ENCODE results near the gene TP73. TPM values are rescaled to one million over a fixed set of nuclear protein-coding genes. Genes with fewer than 3 reads are reported as not detected.

The TP73 gene
- total RNA-seq, 1 experiment from 2014 or later = 19.2 TPM

DNA sequence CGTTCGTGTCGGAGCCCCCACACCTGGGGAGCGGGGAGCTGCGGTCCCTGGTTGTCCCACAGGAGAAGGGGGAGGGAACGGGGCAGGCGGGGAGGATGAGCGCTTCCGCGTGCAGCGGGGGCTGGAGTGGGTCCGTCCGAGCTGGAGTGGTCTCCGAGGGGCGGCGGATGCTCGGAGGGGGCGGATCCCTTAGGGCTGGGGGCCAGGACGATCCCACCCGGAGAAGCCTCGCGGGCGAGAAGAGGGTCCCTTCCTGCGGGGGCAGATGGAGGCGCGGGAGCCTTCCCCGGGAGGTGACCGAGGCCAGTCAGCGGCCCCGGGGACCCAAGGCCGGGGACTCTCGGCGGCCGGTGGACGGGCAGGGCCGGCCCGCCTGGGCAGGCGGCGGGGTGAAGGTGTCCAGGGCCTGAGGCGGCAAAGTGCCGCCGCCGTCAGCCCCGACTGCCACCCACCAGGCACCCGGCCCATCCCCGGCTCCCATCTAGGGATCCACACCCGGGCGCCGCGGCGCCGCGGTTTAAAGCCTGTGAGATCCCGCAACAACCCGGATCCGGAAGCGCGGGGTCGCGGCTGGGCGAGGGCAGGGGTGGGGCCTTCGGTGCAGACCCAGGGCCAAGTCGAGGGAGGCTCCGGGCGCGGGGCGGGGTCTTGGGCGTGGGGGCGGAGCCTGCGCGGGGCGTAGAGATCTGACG is 94.7 kb downstream of the TP73 start:
- CTCF ChIA-PET = no interaction called here
- no TSS peak for BruUV-seq (replicated peaks)
- no peak overlapping the region for H2AFZ ChIP-seq (ENCODE audit: low read depth, low read length, poor library complexity, severe bottlenecking)

DNA sequence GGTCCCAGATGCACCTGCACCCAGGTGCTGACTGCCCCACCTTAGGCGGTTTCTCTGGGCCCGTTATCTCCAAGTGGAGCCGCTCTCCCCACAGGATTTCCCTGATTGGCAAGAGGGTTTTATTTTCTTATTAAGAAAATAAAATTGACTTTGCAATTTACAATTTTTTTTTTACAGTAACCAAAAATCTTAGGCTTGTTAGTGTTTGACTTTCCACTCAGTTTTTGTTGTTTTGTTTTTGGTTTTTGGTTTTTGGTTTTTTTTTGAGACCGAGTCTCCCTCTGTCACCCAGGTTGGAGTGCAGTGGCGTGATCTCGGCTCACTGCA is 95.2 kb downstream of the TP73 start:
- no peak overlapping the region for H3K9ac ChIP-seq (ENCODE audit: low read length)
- no peaks in the 10 kb centered on the region for H3K79me2 ChIP-seq (ENCODE audit: insufficient read depth, low read length)
- DNase-seq (ENCODE audit: low read depth, low spot score) = no peak
- H2AFZ ChIP-seq (ENCODE audit: low read depth, low read length, poor library complexity, severe bottlenecking) = no peak overlapping the region
- ChIA-PET POLR2A (no interaction called here), RAD21 (ENCODE audit: low non-redundant PET in 1 of 2, low total read pairs in 2 of 2, uncharacterized antibody in 2 of 2, unreplicated experiment in 2 of 2) (no interaction called here), CTCF (no interaction called here)
- no peaks in the 10 kb centered on the region for H3K9me3 ChIP-seq (ENCODE audit: control insufficient read depth in 1 of 2, insufficient read depth in 1 of 2, low read depth in 1 of 2, low read length in 2 of 2)
- TF ChIP-seq POLR2A (IDR thresholded peaks at IDR 0.05; ENCODE audit: borderline replicate concordance, extremely low read depth, insufficient read depth, insufficient read length) (no peak), EZH2phosphoT487 (IDR thresholded peaks at IDR 0.05; ENCODE audit: borderline replicate concordance) (no peak), ZNF274 (IDR thresholded peaks at IDR 0.05; ENCODE audit: low read depth, low read length) (no peak), RAD21 (IDR thresholded peaks at IDR 0.05; ENCODE audit: low read depth) (no peak), FOSL1 (IDR thresholded peaks at IDR 0.05; ENCODE audit: low read depth) (no peak), EZH2 (IDR thresholded peaks at IDR 0.05) (no peak)
- TF ChIP-seq, protein P1, sequence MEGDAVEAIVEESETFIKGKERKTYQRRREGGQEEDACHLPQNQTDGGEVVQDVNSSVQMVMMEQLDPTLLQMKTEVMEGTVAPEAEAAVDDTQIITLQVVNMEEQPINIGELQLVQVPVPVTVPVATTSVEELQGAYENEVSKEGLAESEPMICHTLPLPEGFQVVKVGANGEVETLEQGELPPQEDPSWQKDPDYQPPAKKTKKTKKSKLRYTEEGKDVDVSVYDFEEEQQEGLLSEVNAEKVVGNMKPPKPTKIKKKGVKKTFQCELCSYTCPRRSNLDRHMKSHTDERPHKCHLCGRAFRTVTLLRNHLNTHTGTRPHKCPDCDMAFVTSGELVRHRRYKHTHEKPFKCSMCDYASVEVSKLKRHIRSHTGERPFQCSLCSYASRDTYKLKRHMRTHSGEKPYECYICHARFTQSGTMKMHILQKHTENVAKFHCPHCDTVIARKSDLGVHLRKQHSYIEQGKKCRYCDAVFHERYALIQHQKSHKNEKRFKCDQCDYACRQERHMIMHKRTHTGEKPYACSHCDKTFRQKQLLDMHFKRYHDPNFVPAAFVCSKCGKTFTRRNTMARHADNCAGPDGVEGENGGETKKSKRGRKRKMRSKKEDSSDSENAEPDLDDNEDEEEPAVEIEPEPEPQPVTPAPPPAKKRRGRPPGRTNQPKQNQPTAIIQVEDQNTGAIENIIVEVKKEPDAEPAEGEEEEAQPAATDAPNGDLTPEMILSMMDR (IDR thresholded peaks at IDR 0.05 in 2 of 3, conservative IDR thresholded peaks at IDR 0.05 in 1 of 3; ENCODE audit: borderline replicate concordance in 1 of 3, insufficient read depth in 1 of 3, low read depth in 2 of 3, low read length in 2 of 3) = no peak
- TF ChIP-seq, protein P2, sequence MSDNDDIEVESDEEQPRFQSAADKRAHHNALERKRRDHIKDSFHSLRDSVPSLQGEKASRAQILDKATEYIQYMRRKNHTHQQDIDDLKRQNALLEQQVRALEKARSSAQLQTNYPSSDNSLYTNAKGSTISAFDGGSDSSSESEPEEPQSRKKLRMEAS (IDR thresholded peaks at IDR 0.05) = no peak
- TF ChIP-seq, protein P3, sequence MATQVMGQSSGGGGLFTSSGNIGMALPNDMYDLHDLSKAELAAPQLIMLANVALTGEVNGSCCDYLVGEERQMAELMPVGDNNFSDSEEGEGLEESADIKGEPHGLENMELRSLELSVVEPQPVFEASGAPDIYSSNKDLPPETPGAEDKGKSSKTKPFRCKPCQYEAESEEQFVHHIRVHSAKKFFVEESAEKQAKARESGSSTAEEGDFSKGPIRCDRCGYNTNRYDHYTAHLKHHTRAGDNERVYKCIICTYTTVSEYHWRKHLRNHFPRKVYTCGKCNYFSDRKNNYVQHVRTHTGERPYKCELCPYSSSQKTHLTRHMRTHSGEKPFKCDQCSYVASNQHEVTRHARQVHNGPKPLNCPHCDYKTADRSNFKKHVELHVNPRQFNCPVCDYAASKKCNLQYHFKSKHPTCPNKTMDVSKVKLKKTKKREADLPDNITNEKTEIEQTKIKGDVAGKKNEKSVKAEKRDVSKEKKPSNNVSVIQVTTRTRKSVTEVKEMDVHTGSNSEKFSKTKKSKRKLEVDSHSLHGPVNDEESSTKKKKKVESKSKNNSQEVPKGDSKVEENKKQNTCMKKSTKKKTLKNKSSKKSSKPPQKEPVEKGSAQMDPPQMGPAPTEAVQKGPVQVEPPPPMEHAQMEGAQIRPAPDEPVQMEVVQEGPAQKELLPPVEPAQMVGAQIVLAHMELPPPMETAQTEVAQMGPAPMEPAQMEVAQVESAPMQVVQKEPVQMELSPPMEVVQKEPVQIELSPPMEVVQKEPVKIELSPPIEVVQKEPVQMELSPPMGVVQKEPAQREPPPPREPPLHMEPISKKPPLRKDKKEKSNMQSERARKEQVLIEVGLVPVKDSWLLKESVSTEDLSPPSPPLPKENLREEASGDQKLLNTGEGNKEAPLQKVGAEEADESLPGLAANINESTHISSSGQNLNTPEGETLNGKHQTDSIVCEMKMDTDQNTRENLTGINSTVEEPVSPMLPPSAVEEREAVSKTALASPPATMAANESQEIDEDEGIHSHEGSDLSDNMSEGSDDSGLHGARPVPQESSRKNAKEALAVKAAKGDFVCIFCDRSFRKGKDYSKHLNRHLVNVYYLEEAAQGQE (IDR thresholded peaks at IDR 0.05; ENCODE audit: low read depth) = no peak
- BruUV-seq (replicated peaks) = no TSS peak
- no peaks in the 10 kb centered on the region for H3K36me3 ChIP-seq (ENCODE audit: control insufficient read depth in 1 of 2, insufficient read depth in 2 of 2, low read length in 2 of 2)
- ATAC-seq = no peak
- no peak overlapping the region for H3K4me3 ChIP-seq (replicated peaks in 1 of 2; ENCODE audit: low read depth in 1 of 2, low read length in 2 of 2)
- no peaks in the 10 kb centered on the region for H4K20me1 ChIP-seq (ENCODE audit: insufficient read depth)
- intact Hi-C loops (cut with micrococcal nuclease) = no loop called here
- H3K27ac ChIP-seq (ENCODE audit: low read depth, low read length) = no peak overlapping the region
- peaks cover 12% of the 10 kb centered on the region for H3K27me3 ChIP-seq (ENCODE audit: insufficient read depth, low read length)
- H3K4me1 ChIP-seq (ENCODE audit: control insufficient read depth in 1 of 2, insufficient read depth in 2 of 2, low read length in 2 of 2) = no peaks in the 10 kb centered on the region
- no peaks in the 10 kb centered on the region for H3K9me2 ChIP-seq (ENCODE audit: insufficient read depth)
- no peak overlapping the region for H3K4me2 ChIP-seq (ENCODE audit: low read length)

More for the DNA sequence above, 94.7 kb downstream of the TP73 start:
- H3K27me3 ChIP-seq (ENCODE audit: insufficient read depth, low read length) = peaks cover 12% of the 10 kb centered on the region
- H3K27ac ChIP-seq (ENCODE audit: low read depth, low read length) = no peak overlapping the region
- H4K20me1 ChIP-seq (ENCODE audit: insufficient read depth) = no peaks in the 10 kb centered on the region
- ChIA-PET POLR2A (no interaction called here), RAD21 (ENCODE audit: low non-redundant PET in 1 of 2, low total read pairs in 2 of 2, uncharacterized antibody in 2 of 2, unreplicated experiment in 2 of 2) (no interaction called here)
- H3K4me3 ChIP-seq (replicated peaks in 1 of 2; ENCODE audit: low read depth in 1 of 2, low read length in 2 of 2) = no peak overlapping the region
- H3K36me3 ChIP-seq (ENCODE audit: control insufficient read depth in 1 of 2, insufficient read depth in 2 of 2, low read length in 2 of 2) = no peaks in the 10 kb centered on the region
- DNase-seq (ENCODE audit: low read depth, low spot score) (no peak), ATAC-seq (no peak)
- TF ChIP-seq CEBPB (IDR thresholded peaks at IDR 0.05; ENCODE audit: low read depth) = no peak
- TF ChIP-seq SIN3A (IDR thresholded peaks at IDR 0.05; ENCODE audit: low read depth) = no peak
- TF ChIP-seq SP1 (IDR thresholded peaks at IDR 0.05; ENCODE audit: low read depth) = no peak
- no peaks in the 10 kb centered on the region for H3K9me3 ChIP-seq (ENCODE audit: control insufficient read depth in 1 of 2, insufficient read depth in 1 of 2, low read depth in 1 of 2, low read length in 2 of 2)
- H3K4me2 ChIP-seq (ENCODE audit: low read length) = no peak overlapping the region
- intact Hi-C loops (cut with micrococcal nuclease) = no loop called here
- H3K79me2 ChIP-seq (ENCODE audit: insufficient read depth, low read length) = no peaks in the 10 kb centered on the region
- no peaks in the 10 kb centered on the region for H3K9me2 ChIP-seq (ENCODE audit: insufficient read depth)
- no peaks in the 10 kb centered on the region for H3K4me1 ChIP-seq (ENCODE audit: control insufficient read depth in 1 of 2, insufficient read depth in 2 of 2, low read length in 2 of 2)
- H3K9ac ChIP-seq (ENCODE audit: low read length) = no peak overlapping the region
